H9 (cell line): ENCODE data around the gene PIGK. TPM values are rescaled to one million over a fixed set of nuclear protein-coding genes. Genes with fewer than 3 reads are reported as not detected.

ENCODE experiments used
- DNase-seq: peaks from one replicate; pipeline ENCODE4 v3.0.0-alpha.2; 2017
- H2AFZ ChIP-seq: one replicate; pipeline ENCODE4 v1.6.1; 2013; ENCODE audit warnings: mild to moderate bottlenecking, low read length, control low read depth, moderate library complexity
- H2AK5ac ChIP-seq: 2 replicates; pipeline ENCODE4 v1.6.1; 2013; ENCODE audit warnings: low read length, control low read depth, mixed read lengths; ENCODE audit not compliant: insufficient read length
- H2BK120ac ChIP-seq: one replicate; pipeline ENCODE4 v1.6.1; 2013; ENCODE audit warnings: low read depth, mild to moderate bottlenecking, low read length, control low read depth, inconsistent platforms; ENCODE audit not compliant: poor library complexity, severe bottlenecking
- H2BK12ac ChIP-seq: 2 replicates; pipeline ENCODE4 v1.6.1; 2013; ENCODE audit warnings: low read length, control low read depth, mixed read lengths, low read depth; ENCODE audit not compliant: insufficient read length
- H2BK15ac ChIP-seq: 2 replicates; pipeline ENCODE4 v1.6.1; 2013; ENCODE audit warnings: low read depth, low read length, control low read depth
- H2BK20ac ChIP-seq: one replicate; pipeline ENCODE4 v1.6.1; 2013; ENCODE audit warnings: low read depth, mild to moderate bottlenecking, low read length, control low read depth, inconsistent platforms; ENCODE audit not compliant: poor library complexity, severe bottlenecking
- H2BK5ac ChIP-seq: 2 replicates; pipeline ENCODE4 v1.6.1; 2013; ENCODE audit warnings: low read length, control low read depth, mixed read lengths; ENCODE audit not compliant: insufficient read length
- H3K14ac ChIP-seq: 2 replicates; pipeline ENCODE4 v1.6.1; 2013; ENCODE audit warnings: low read length, control low read depth; ENCODE audit not compliant: insufficient read depth
- H3K18ac ChIP-seq: 2 replicates; pipeline ENCODE4 v1.6.1; 2013; ENCODE audit warnings: low read depth, mild to moderate bottlenecking, mixed read lengths, low read length, control low read depth; ENCODE audit not compliant: insufficient read length
- H3K23ac ChIP-seq: 2 replicates; pipeline ENCODE4 v1.6.1; 2013; ENCODE audit warnings: low read length, control low read depth, mixed read lengths, low read depth; ENCODE audit not compliant: insufficient read length
- H3K23me2 ChIP-seq: 2 replicates; pipeline ENCODE4 v1.6.1; 2013; ENCODE audit warnings: low read depth, mild to moderate bottlenecking, mixed read lengths, low read length, control low read depth; ENCODE audit not compliant: insufficient read length, poor library complexity, severe bottlenecking
- H3K27ac ChIP-seq: 2 replicates; pipeline ENCODE4 v1.5.1; 2013; ENCODE audit warnings: low read length, control low read depth, mixed read lengths, low read depth; ENCODE audit not compliant: insufficient read length
- H3K27me3 ChIP-seq: 2 replicates; pipeline ENCODE4 v1.6.1; 2013; ENCODE audit warnings: low read length, control low read depth, inconsistent platforms; ENCODE audit not compliant: insufficient read depth
- H3K4ac ChIP-seq: 2 replicates; pipeline ENCODE4 v1.6.1; 2013; ENCODE audit warnings: low read depth, mild to moderate bottlenecking, control low read depth, inconsistent platforms, low read length, moderate library complexity
- H3K4me1 ChIP-seq: 2 replicates; pipeline ENCODE4 v1.6.1; 2013; ENCODE audit warnings: low read length, control low read depth, inconsistent platforms; ENCODE audit not compliant: insufficient read depth
- H3K4me2 ChIP-seq: 2 replicates; pipeline ENCODE4 v1.6.1; 2013; ENCODE audit warnings: low read length, control low read depth, mixed read lengths; ENCODE audit not compliant: insufficient read length, insufficient read depth
- H3K56ac ChIP-seq: 2 replicates; pipeline ENCODE4 v1.6.1; 2013; ENCODE audit warnings: low read depth, mild to moderate bottlenecking, mixed read lengths, low read length, control low read depth; ENCODE audit not compliant: insufficient read length
- H3K79me1 ChIP-seq: 2 replicates; pipeline ENCODE4 v1.6.1; 2013; ENCODE audit warnings: low read depth, mild to moderate bottlenecking, moderate library complexity, low read length, control low read depth, inconsistent platforms; ENCODE audit not compliant: insufficient read depth, poor library complexity, severe bottlenecking
- H3K79me2 ChIP-seq: 2 replicates; pipeline ENCODE4 v1.6.1; 2013; ENCODE audit warnings: low read length, control low read depth, inconsistent platforms; ENCODE audit not compliant: insufficient read depth
- H3K9ac ChIP-seq: 2 replicates; pipeline ENCODE4 v1.6.1; 2013; ENCODE audit warnings: low read length, control low read depth, mixed read lengths; ENCODE audit not compliant: insufficient read length; ENCODE audit errors: extremely low read depth
- H3K9me3 ChIP-seq: one replicate; pipeline ENCODE4 v1.6.1; 2013; ENCODE audit warnings: low read depth, low read length, inconsistent platforms; ENCODE audit not compliant: control insufficient read depth
- H3T11ph ChIP-seq: one replicate; pipeline ENCODE4 v1.6.1; 2013; ENCODE audit warnings: mild to moderate bottlenecking, low read length, control low read depth, inconsistent platforms
- H4K20me1 ChIP-seq: one replicate; pipeline ENCODE4 v1.6.1; 2013; ENCODE audit not compliant: control insufficient read depth, insufficient read length, insufficient read depth
- H4K5ac ChIP-seq: 2 replicates; pipeline ENCODE4 v1.6.1; 2013; ENCODE audit warnings: low read depth, mild to moderate bottlenecking, mixed read lengths, low read length, control low read depth; ENCODE audit not compliant: insufficient read length
- H4K8ac ChIP-seq: replicated peaks from 2 replicates; pipeline ENCODE4 v1.6.1; 2013; ENCODE audit warnings: low read length, control low read depth, mixed read lengths, low read depth; ENCODE audit not compliant: insufficient read length
- H4K91ac ChIP-seq: 2 replicates; pipeline ENCODE4 v1.6.1; 2013; ENCODE audit warnings: low read depth, mild to moderate bottlenecking, moderate library complexity, mixed read lengths, low read length, control low read depth; ENCODE audit not compliant: insufficient read length
- H3K27ac Mint-ChIP-seq, 3 experiments: 2 replicates in 2 of 3; 3 replicates in 1 of 3; pipeline ENCODE4 v1.8.0; 2020 to 2021; ENCODE audit warnings: mixed read lengths in 3 of 3, mild to moderate bottlenecking in 1 of 3, moderate library complexity in 1 of 3
- H3K27me3 Mint-ChIP-seq: 2 replicates; pipeline ENCODE4 v1.8.0; 2021; ENCODE audit warnings: low read depth, mild to moderate bottlenecking, moderate library complexity, mixed read lengths
- H3K36me3 Mint-ChIP-seq, 3 experiments: 2 replicates in 2 of 3; 3 replicates in 1 of 3; pipeline ENCODE4 v1.8.0; 2020 to 2021; ENCODE audit warnings: low read depth in 3 of 3, mixed read lengths in 3 of 3; ENCODE audit not compliant: insufficient read depth in 1 of 3
- H3K4me1 Mint-ChIP-seq, 2 experiments: 2 replicates each; pipeline ENCODE4 v1.8.0; 2020; ENCODE audit warnings: mixed read lengths in 2 of 2
- H3K4me3 Mint-ChIP-seq, 2 experiments: 2 replicates in 1 of 2; 3 replicates in 1 of 2; pipeline ENCODE4 v1.8.0; 2020 to 2021; ENCODE audit warnings: mild to moderate bottlenecking in 2 of 2, mixed read lengths in 2 of 2, moderate library complexity in 1 of 2
- H3K9me3 Mint-ChIP-seq, 2 experiments: 2 replicates in 1 of 2; 3 replicates in 1 of 2; pipeline ENCODE4 v1.8.0; 2020; ENCODE audit warnings: mild to moderate bottlenecking in 2 of 2, mixed read lengths in 2 of 2, moderate library complexity in 1 of 2
- CTCF ChIP-seq: fragments of 200-600 bp; sonication (generic); conservative IDR thresholded peaks from 3 replicates; pipeline ENCODE4 v1.8.0; 2021; ENCODE audit warnings: antibody characterized with exemption, mild to moderate bottlenecking
- WGBS: extraction: QIAGEN DNeasy Blood & Tissue Kit; methylation state at CpG from one replicate; pipeline ENCODE4 v1.1.7; 2013; ENCODE audit warnings: missing lambda C conversion rate, low lambda C conversion rate, mixed read lengths; ENCODE audit not compliant: insufficient read length; ENCODE audit errors: extremely low coverage; 5-methylcytosine and 5-hydroxymethylcytosine counted together
- total RNA-seq: library from RNA; stranded (reverse); gene quantifications from 2 replicates; pipeline ENCODE4 v1.2.1, GENCODE V29; 2021

PIGK gene
- total RNA-seq, 1 experiment from 2014 or later, result 22.1 TPM

- Histone ChIP-seq H2BK15ac (no peak overlapping the region), H3K4ac (no peak overlapping the region)
Observed at GRCh38 chr1:77085109-77085508, 134.1 kb downstream of the PIGK start.

More at GRCh38 chr1:77085109-77085508, 134.1 kb downstream of the PIGK start:
- Histone ChIP-seq H3T11ph (no peak overlapping the region), H3K4me1 (peaks cover 6% of the 10 kb centered on the region; the same call in 1 of the 2 replicates), H3K79me1 (no peaks in the 10 kb centered on the region), H3K27me3 (no peaks in the 10 kb centered on the region), H2BK120ac (no peak overlapping the region), H2AK5ac (no peak overlapping the region), H3K56ac (no peak overlapping the region), H3K14ac (no peak overlapping the region), H3K27ac (no peak overlapping the region), H2AFZ (no peak overlapping the region), H3K23me2 (no peaks in the 10 kb centered on the region), H3K9me3 (no peaks in the 10 kb centered on the region), H3K9ac (no peak overlapping the region), H3K4me2 (no peak overlapping the region), H2BK12ac (no peak overlapping the region), H2BK5ac (no peak overlapping the region), H4K8ac (no peak overlapping the region), H4K20me1 (no peaks in the 10 kb centered on the region), H3K23ac (no peak overlapping the region), H4K91ac (no peak overlapping the region), H2BK20ac (no peak overlapping the region), H3K18ac (no peak overlapping the region), H3K79me2 (no peaks in the 10 kb centered on the region), H4K5ac (no peak overlapping the region)
- H3K4me3 Mint-ChIP-seq, result no peak overlapping the region
- H3K27ac Mint-ChIP-seq, result no peak overlapping the region
- H3K9me3 Mint-ChIP-seq, result no peaks in the 10 kb centered on the region
- H3K4me1 Mint-ChIP-seq, result peaks cover 37% of the 10 kb centered on the region in 2 experiments
- no CpG with 5 or more reads among the region's 1 CpG for WGBS
- TF ChIP-seq CTCF, result peak; percentile 13; the same call in 1 of the 3 replicates
- no peak for DNase-seq
- H3K27me3 Mint-ChIP-seq, result no peaks in the 10 kb centered on the region
- peaks cover 0 to 2% (median 0%) of the 10 kb centered on the region in 3 experiments; a peak in 3 of 7 replicates for H3K36me3 Mint-ChIP-seq
